B cell (primary cell): ENCODE data around the gene ZMIZ1. TPM values are rescaled to one million over a fixed set of nuclear protein-coding genes. Genes with fewer than 3 reads are reported as not detected.

Experiments used
- ATAC-seq: fragments of 200-7000 bp; cut with Tn5 transposase; one replicate; pipeline ENCODE4 v1.10.0; 2021; ENCODE audit warnings: low read depth, mild to moderate bottlenecking, moderate number of reproducible peaks, moderate library complexity
- CTCF ChIA-PET: fragments of 350-600 bp; sonication (Branson Sonifier 250); formaldehyde crosslinking; loops from one replicate; lab custom pipeline; 2021; ENCODE audit warnings: antibody characterized with exemption, inconsistent platforms; lab: Charles Lee
- POLR2A ChIA-PET: fragments of 350-600 bp; sonication (Branson Sonifier 250); formaldehyde crosslinking; loops from one replicate; lab custom pipeline; 2021; ENCODE audit warnings: antibody characterized with exemption; lab: Charles Lee
- DNase-seq: peaks from one replicate; pipeline ENCODE4 v3.0.0; 2013
- H2AFZ ChIP-seq: 2 replicates; pipeline ENCODE4 v1.6.1; 2012; ENCODE audit warnings: mild to moderate bottlenecking, low read depth, low read length; ENCODE audit not compliant: insufficient read depth, poor library complexity, severe bottlenecking
- H3K27ac ChIP-seq, 2 donors: 1 replicate in 1 of 2; 2 replicates in 1 of 2; pipeline ENCODE4 v1.5.1; 2012 to 2013; ENCODE audit warnings: low read length in 2 of 2, mild to moderate bottlenecking in 2 of 2, moderate library complexity in 1 of 2
- H3K27me3 ChIP-seq, 4 experiments: fragments of 200-600 bp in 1 of 4; sonication (generic) in 1 of 4; replicated peaks in 1 of 4; 1 replicate in 2 of 4; 2 replicates in 2 of 4; pipeline versions ENCODE4 v1.6.1 to v1.7.0; 2013 to 2016; ENCODE audit warnings: low read length in 3 of 4, mild to moderate bottlenecking in 2 of 4, mixed read lengths in 1 of 4, moderate library complexity in 1 of 4; ENCODE audit not compliant: insufficient read depth in 4 of 4, control insufficient read depth in 3 of 4; ENCODE audit errors: control extremely low read depth in 1 of 4
- H3K36me3 ChIP-seq, 2 experiments: replicated peaks in 1 of 2; 1 replicate in 1 of 2; 2 replicates in 1 of 2; pipeline versions ENCODE4 v1.6.1 to v1.7.1; 2013; ENCODE audit warnings: low read length in 1 of 2; ENCODE audit not compliant: insufficient read depth in 2 of 2, control insufficient read depth in 1 of 2; ENCODE audit errors: control extremely low read depth in 1 of 2, extremely low read depth in 1 of 2
- H3K4me1 ChIP-seq, 2 donors: fragments of 200-600 bp in 1 of 2; sonication (generic) in 1 of 2; 1 replicate in 1 of 2; 2 replicates in 1 of 2; pipeline versions ENCODE4 v1.5.1 to v1.6.1; 2013 to 2017; ENCODE audit warnings: low read length in 2 of 2; ENCODE audit not compliant: control insufficient read depth in 2 of 2, insufficient read depth in 2 of 2
- H3K4me2 ChIP-seq: replicated peaks from 2 replicates; pipeline ENCODE3; 2012; ENCODE audit warnings: mild to moderate bottlenecking, low read depth, low read length; ENCODE audit not compliant: poor library complexity, severe bottlenecking
- H3K4me3 ChIP-seq, 5 experiments: fragments of 200-600 bp in 1 of 5; sonication (generic) in 1 of 5; 1 replicate in 3 of 5; 2 replicates in 2 of 5; pipeline versions ENCODE4 v1.5.1 to v1.7.0; 2011 to 2016; ENCODE audit warnings: low read length in 4 of 5, mild to moderate bottlenecking in 4 of 5, low read depth in 2 of 5, control low read depth in 1 of 5, moderate library complexity in 1 of 5; ENCODE audit not compliant: insufficient read depth in 1 of 5; ENCODE audit errors: control extremely low read depth in 1 of 5, extremely low read depth in 1 of 5
- H3K79me2 ChIP-seq: fragments of 200-600 bp; sonication (generic); one replicate; pipeline ENCODE4 v1.6.0; 2016; ENCODE audit warnings: low read length; ENCODE audit not compliant: control insufficient read depth, insufficient read depth
- H3K9ac ChIP-seq: fragments of 200-600 bp; sonication (generic); 2 replicates; pipeline ENCODE4 v1.6.1; 2017; ENCODE audit warnings: mild to moderate bottlenecking, low read length, moderate library complexity
- H3K9me3 ChIP-seq, 3 donors: one replicate each; pipeline versions ENCODE4 v1.6.1 to v1.7.1; 2013; ENCODE audit warnings: low read length in 2 of 3; ENCODE audit not compliant: control insufficient read depth in 2 of 3, insufficient read depth in 1 of 3; ENCODE audit errors: control extremely low read depth in 1 of 3
- H4K20me1 ChIP-seq: 2 replicates; pipeline ENCODE4 v1.6.0; 2012; ENCODE audit warnings: mild to moderate bottlenecking, low read length; ENCODE audit not compliant: insufficient read depth, control insufficient read depth, poor library complexity, severe bottlenecking
- H3K27ac Mint-ChIP-seq: one replicate; pipeline ENCODE4 v1.8.0; 2021; ENCODE audit warnings: mixed read lengths
- H3K27me3 Mint-ChIP-seq: one replicate; pipeline ENCODE4 v1.8.0; 2021; ENCODE audit warnings: mixed read lengths
- H3K4me1 Mint-ChIP-seq: one replicate; pipeline ENCODE4 v1.8.0; 2021; ENCODE audit warnings: mixed read lengths
- H3K4me3 Mint-ChIP-seq: one replicate; pipeline ENCODE4 v1.8.0; 2021; ENCODE audit warnings: mixed read lengths
- H3K9me3 Mint-ChIP-seq: one replicate; pipeline ENCODE4 v1.8.0; 2022; ENCODE audit warnings: mixed read lengths; ENCODE audit not compliant: insufficient read depth
- EZH2 ChIP-seq: IDR thresholded peaks from 2 replicates; pipeline ENCODE4 v1.6.1; 2012; ENCODE audit warnings: borderline replicate concordance, low read depth, mild to moderate bottlenecking, moderate library complexity, low read length; ENCODE audit not compliant: insufficient read depth, poor library complexity, severe bottlenecking
- whole genome bisulfite sequencing: methylation state at CpG from one replicate; pipeline ENCODE4 v1.1.5; 2013; ENCODE audit warnings: missing lambda C conversion rate; ENCODE audit not compliant: insufficient coverage; 5-methylcytosine and 5-hydroxymethylcytosine counted together
- intact Hi-C: fragments of 100-400 bp; cut with micrococcal nuclease; formaldehyde crosslinking; loops from one replicate; pipeline ENCODE4 v1.10.0; 2022
- polyA plus RNA-seq: library from polyadenylated mRNA; depleted of rRNA; stranded (reverse); fragments of >200 nt; gene quantifications from 2 replicates; pipeline ENCODE4 v1.2.3, GENCODE V29; 2012
- total RNA-seq, 2 donors: library from RNA; stranded (reverse); fragments of 120-200 nt in 1 of 2; gene quantifications; 1 replicate in 1 of 2; 2 replicates in 1 of 2; pipeline versions ENCODE4 v1.2.3 to v1.2.4, GENCODE V29; 2013 to 2022
- TF ChIP-seq, protein P1 (sequence below): fragments of 200-600 bp; IDR thresholded peaks from one replicate; pipeline ENCODE4 v1.8.0; 2022; ENCODE audit warnings: antibody characterized with exemption, mild to moderate bottlenecking

ZMIZ1 gene
- total and polyA plus RNA-seq, 2 donors (not counting 1 experiment from before 2014, with no cell fraction given), result 14.3 to 64.9 TPM

DNA sequence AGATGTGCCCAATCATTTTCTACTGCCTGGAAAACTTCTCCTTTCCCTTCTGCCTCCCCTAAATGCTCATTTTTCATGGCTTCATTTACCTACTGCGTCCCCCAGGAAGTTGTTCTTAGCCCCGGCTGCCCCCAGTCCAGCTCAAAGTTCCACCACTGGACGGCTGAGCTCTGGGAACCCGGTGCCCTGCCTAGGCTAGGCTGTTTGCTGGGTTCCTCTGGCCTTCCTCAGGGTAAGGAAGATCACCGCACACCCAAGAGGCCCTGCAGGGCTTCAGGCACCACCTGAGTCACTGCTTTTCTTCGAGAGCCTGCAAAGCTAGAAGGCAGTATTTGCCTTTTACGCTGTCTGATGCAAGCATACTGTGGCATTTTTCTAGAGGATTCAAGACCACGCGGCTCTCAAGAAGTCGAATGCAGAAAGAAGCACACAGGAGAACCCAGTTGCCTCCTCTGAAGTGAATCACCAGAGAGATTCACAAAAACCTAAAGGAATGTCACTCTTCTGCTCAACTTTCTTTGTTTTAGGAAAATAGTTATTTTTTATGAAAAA is 46.7 kb upstream of the ZMIZ1 start:
- no peak overlapping the region for H3K27ac Mint-ChIP-seq
- no peaks in the 10 kb centered on the region for H3K27me3 ChIP-seq
- H2AFZ ChIP-seq, result no peak overlapping the region
- H3K27me3 Mint-ChIP-seq, result peaks cover 14% of the 10 kb centered on the region
- no peak overlapping the region for H3K4me3 ChIP-seq
- CTCF ChIA-PET, result interaction anchor here (0.6 kb wide), 1 partner anchor 992 kb away, joined by 3 read pairs; no protein-coding TSS in a partner anchor
- no peak overlapping the region for H3K27ac ChIP-seq
- DNase-seq (no peak), ATAC-seq (no peak)
- 92% methylated on average over 10 of the region's 10 CpGs for WGBS
- H3K4me2 ChIP-seq, result no peak overlapping the region
- intact Hi-C loops, result no loop called here
- peaks cover 6% of the 10 kb centered on the region for H3K9me3 Mint-ChIP-seq
- H3K9ac ChIP-seq, result no peak overlapping the region
- H3K4me3 Mint-ChIP-seq, result no peak overlapping the region
- TF ChIP-seq, protein P1, sequence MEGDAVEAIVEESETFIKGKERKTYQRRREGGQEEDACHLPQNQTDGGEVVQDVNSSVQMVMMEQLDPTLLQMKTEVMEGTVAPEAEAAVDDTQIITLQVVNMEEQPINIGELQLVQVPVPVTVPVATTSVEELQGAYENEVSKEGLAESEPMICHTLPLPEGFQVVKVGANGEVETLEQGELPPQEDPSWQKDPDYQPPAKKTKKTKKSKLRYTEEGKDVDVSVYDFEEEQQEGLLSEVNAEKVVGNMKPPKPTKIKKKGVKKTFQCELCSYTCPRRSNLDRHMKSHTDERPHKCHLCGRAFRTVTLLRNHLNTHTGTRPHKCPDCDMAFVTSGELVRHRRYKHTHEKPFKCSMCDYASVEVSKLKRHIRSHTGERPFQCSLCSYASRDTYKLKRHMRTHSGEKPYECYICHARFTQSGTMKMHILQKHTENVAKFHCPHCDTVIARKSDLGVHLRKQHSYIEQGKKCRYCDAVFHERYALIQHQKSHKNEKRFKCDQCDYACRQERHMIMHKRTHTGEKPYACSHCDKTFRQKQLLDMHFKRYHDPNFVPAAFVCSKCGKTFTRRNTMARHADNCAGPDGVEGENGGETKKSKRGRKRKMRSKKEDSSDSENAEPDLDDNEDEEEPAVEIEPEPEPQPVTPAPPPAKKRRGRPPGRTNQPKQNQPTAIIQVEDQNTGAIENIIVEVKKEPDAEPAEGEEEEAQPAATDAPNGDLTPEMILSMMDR, result no peak
- no peak for TF ChIP-seq EZH2
- no peaks in the 10 kb centered on the region for H4K20me1 ChIP-seq
- POLR2A ChIA-PET, result no interaction called here
- H3K9me3 ChIP-seq, result peaks cover 0 to 13% (median 4%) of the 10 kb centered on the region in 3 donors
- peaks cover 0 to 7% of the 10 kb centered on the region in 2 donors for H3K4me1 ChIP-seq
- peaks cover 6% of the 10 kb centered on the region for H3K4me1 Mint-ChIP-seq
- no peaks in the 10 kb centered on the region for H3K79me2 ChIP-seq
- H3K36me3 ChIP-seq, result no peaks in the 10 kb centered on the region

DNA sequence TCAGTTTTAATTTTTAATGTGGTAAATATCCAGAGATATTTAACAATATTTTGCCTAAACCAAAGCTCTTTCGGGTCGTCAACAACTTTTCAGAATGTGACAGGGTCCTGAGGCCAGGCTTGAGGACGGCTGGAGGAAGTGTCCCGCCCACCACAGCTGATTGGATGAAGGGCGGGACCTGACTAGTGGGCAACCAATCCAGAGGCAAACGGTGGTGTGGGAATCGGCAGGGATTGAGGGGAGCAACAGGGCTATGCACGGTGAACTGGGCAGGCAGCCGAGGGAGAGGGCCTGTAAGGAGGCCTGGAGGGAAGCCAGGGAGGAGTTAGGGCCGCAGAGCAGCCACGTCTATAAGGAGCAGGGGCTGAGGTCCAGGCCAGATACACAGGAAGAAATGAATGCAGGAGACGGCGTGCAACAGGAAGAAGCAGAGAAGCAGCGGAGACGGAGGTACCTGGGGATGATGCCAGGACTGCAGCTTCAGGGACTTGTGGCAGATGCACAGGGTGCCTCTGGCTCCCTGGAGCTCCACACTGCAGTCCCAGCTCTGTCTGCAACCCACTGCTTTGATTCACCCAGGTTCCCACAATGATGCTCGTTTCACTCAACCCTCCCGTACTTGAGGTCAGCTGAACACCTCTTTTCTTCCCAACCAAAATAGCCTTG is 46.1 kb upstream of the ZMIZ1 start:
- H3K4me1 Mint-ChIP-seq, result peaks cover 6% of the 10 kb centered on the region
- H3K4me3 Mint-ChIP-seq, result peak overlapping the region; percentile 64
- Histone ChIP-seq H3K9me3 (peaks cover 0 to 8% (median 2%) of the 10 kb centered on the region in 3 donors), H4K20me1 (no peaks in the 10 kb centered on the region), H2AFZ (no peak overlapping the region), H3K27ac (no peak overlapping the region), H3K79me2 (no peaks in the 10 kb centered on the region), H3K9ac (no peak overlapping the region), H3K36me3 (no peaks in the 10 kb centered on the region), H3K4me3 (peak overlapping the region in 1 of 5 experiments; percentile 31), H3K4me2 (no peak overlapping the region), H3K4me1 (peaks cover 0 to 7% of the 10 kb centered on the region in 2 donors), H3K27me3 (no peaks in the 10 kb centered on the region)
- peak overlapping the region; percentile 17 for H3K27ac Mint-ChIP-seq
- H3K27me3 Mint-ChIP-seq, result peaks cover 12% of the 10 kb centered on the region
- intact Hi-C loops, result no loop called here
- H3K9me3 Mint-ChIP-seq, result peaks cover 4% of the 10 kb centered on the region
- ATAC-seq (peak; percentile 24), DNase-seq (no peak)
- 81% methylated on average over 17 of the region's 17 CpGs for WGBS
- ChIA-PET POLR2A (no interaction called here), CTCF (no interaction called here)
- TF ChIP-seq, protein P1, result no peak
- no peak for TF ChIP-seq EZH2
